ELF-1 (cell line): ENCODE results near the gene SGK1.

Experiments used
- DNase-seq: peaks from one replicate; pipeline ENCODE4 v3.0.0-alpha.2; 2016; ENCODE audit warnings: low read depth, low spot score

The SGK1 gene

DNA sequence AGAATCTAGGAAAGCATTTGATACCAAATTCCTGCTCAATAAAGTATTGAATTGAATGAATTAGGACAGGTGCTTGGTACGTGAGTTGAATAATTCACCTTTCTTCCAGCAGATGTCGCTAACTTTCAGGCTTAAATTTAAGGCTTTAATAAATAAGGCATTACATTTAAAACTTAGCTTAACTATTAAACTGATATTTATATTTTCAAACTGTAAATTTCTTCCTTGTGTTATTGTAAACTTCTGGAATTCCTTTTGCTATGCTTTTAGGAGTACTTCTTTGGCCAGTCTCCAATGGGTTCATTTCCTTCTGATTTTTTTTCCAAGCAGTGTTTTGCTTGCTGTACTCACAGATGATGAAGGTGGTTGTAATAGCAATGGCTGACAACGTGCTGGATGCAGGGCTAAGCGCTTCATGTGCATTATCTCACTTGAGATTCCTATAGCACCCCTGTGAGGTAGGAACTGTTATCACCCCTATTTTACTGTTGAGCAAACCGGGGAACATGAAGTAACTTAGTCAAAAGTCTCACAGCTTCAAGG is 194.2 kb downstream of the SGK1 start:
- DNase-seq = peak; percentile 59

DNA sequence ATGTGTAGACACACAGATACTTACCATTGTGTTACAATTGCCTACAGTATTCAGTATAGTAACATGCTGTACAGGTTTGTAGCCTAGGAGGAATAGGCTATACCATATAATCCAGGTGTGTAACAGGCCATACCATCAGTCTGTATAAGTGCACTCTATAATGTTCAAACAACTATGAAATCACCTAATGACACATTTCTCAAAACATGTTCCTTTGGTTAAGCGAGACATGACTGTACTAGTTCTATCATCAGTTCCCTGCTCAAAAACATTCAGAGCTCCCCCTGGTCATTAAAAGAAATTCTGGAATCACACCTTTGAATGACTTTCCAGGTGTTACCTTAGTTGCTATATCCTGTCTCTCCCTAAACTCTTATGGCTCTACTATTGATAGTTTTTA is 195.1 kb downstream of the SGK1 start:
- DNase-seq = no peak

DNA sequence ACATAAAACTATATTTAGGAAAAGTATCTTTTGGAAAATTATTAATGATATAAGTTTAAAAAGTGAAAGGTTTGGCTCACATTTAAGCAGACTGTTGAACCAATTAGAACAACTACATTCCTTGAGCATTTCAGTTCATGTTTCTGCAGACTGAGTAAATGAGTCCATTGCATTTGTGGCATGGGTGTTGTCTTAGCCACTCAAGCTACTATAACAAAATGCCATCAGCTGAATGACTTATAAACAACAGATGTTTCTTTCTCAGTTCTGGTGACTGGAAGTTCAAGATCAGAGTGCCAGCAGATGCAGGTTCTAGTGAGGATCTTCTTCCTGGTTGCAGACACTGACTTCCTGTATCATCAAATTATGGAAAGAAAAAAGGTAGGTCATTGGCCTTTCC is 198.4 kb downstream of the SGK1 start:
- DNase-seq = no peak
